IPS-NIHi7 (cell line): ENCODE measurements around the gene BDH1.

ENCODE experiments used
- DNase-seq: peaks from one replicate; pipeline ENCODE4 v3.0.0; 2012; ENCODE audit warnings: mixed read lengths; ENCODE audit errors: extremely low spot score

BDH1 gene

DNA sequence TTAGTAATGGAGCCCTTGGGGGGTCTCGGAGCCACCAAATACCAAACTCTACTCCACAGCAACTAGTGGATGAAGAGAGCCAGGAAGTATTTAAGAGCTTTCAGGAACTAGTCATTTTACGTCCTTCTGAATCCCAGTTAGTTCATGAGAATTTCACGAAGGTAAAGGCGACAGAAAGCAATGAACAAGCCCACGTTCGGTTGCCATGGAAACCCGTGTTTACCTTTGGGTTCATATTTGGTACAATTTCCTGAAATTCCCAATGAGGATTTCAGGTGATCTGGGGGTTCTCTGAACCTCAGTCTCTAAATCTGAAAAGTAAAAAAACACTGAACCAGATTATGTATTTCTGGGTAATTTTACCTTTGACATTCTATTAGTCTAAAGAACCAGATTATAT, 93.0 kb downstream of the BDH1 start:
- no peak for DNase-seq

DNA sequence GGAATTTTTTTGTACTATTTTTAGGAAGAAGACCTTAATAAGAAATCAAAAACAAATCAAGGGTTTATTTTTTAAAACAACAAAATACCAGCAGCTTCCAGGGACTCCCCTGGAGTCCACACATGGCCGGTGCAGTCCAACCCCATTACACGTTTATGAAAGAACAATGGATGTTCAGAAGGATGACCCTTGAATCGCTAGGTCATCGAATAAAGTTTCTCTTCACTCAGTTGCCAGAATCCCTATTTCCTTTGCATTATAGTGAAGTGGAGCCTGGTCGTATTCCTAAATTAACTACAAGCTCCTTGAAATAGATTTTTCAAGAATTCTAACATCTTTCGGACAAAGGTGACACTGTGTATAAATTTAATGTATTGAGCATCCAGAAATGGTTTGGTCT, 95.1 kb downstream of the BDH1 start:
- no peak for DNase-seq

GRCh38 chr3:197460002-197460401, 95.8 kb downstream of the BDH1 start:
- no peak for DNase-seq
